GM23248 (cell line): ENCODE measurements around the gene EID2.

Experiments
- EZH2 ChIP-seq: fragments of 200-600 bp; sonication (generic); IDR thresholded peaks from 2 replicates; pipeline ENCODE4 v1.6.1; 2018; ENCODE audit warnings: antibody characterized with exemption, mild to moderate bottlenecking; ENCODE audit not compliant: insufficient read depth, poor library complexity, severe bottlenecking
- EZH2phosphoT487 ChIP-seq: fragments of 200-600 bp; sonication (generic); IDR thresholded peaks from 2 replicates; pipeline ENCODE4 v1.6.1; 2018; ENCODE audit warnings: antibody characterized with exemption, moderate library complexity, mild to moderate bottlenecking, low read depth; ENCODE audit not compliant: insufficient read depth

GRCh38 chr19:39539165-39539517, 820 bp downstream of the EID2 start:
- TF ChIP-seq EZH2 (no peak), EZH2phosphoT487 (no peak)
